ENCODE data around the gene PLEKHB1. TPM values are rescaled to one million over a fixed set of nuclear protein-coding genes. Genes with fewer than 3 reads are reported as not detected.

Gene PLEKHB1
- total RNA-seq, 1 experiment from 2014 or later, result 6.6 TPM

- no peaks in the 10 kb centered on the region for H3K4me1 ChIP-seq (ENCODE audit: control insufficient read depth, insufficient read depth, low read length)
- TF ChIP-seq TCF7L2 (IDR thresholded peaks at IDR 0.05; ENCODE audit: low read depth, low read length) (no peak), SIN3A (IDR thresholded peaks at IDR 0.05; ENCODE audit: borderline replicate concordance, insufficient read depth, low read depth, low read length) (no peak)
- intact Hi-C loops (cut with micrococcal nuclease; ENCODE audit: unreplicated experiment) (no loop called here), in situ Hi-C loops (cut with HindIII; ENCODE audit: low pct_unique_long_range_greater_than_20kb, low sequenced_read_pairs) (no loop called here)
- POLR2A ChIA-PET, result interaction anchor here (0.6 to 0.7 kb wide), 2 partner anchors 32 to 134 kb away, joined by 5 to 6 read pairs; no protein-coding TSS in a partner anchor
- DNase-seq (ENCODE audit: low read depth, low spot score) (no peak), ATAC-seq (no peak)
- no peak overlapping the region for H3K27ac ChIP-seq (ENCODE audit: low read length)
- no peaks in the 10 kb centered on the region for H3K27me3 ChIP-seq (ENCODE audit: control insufficient read depth, insufficient read depth, low read length)
- no TSS peak for BruUV-seq (replicated peaks)
- H3K4me3 ChIP-seq (ENCODE audit: low read depth in 2 of 2, low read length in 2 of 2), result no peak overlapping the region
- H3K36me3 ChIP-seq (ENCODE audit: control insufficient read depth, insufficient read depth, low read length), result no peaks in the 10 kb centered on the region
- CTCF ChIA-PET, result no interaction called here
- H3K9me3 ChIP-seq (ENCODE audit: control insufficient read depth, insufficient read depth, low read depth, low read length), result no peaks in the 10 kb centered on the region
These were observed 33.7 kb upstream of the PLEKHB1 start for GRCh38 chr11:73612601-73613140.

- H3K4me3 ChIP-seq (ENCODE audit: low read depth in 2 of 2, low read length in 2 of 2), result no peak overlapping the region
- H3K36me3 ChIP-seq (ENCODE audit: control insufficient read depth, insufficient read depth, low read length), result no peaks in the 10 kb centered on the region
- BruUV-seq (replicated peaks), result no TSS peak
- H3K27me3 ChIP-seq (ENCODE audit: control insufficient read depth, insufficient read depth, low read length), result no peaks in the 10 kb centered on the region
- no peaks in the 10 kb centered on the region for H3K4me1 ChIP-seq (ENCODE audit: control insufficient read depth, insufficient read depth, low read length)
- no peaks in the 10 kb centered on the region for H3K9me3 ChIP-seq (ENCODE audit: control insufficient read depth, insufficient read depth, low read depth, low read length)
- no peak for ATAC-seq
- TF ChIP-seq CTCF (IDR thresholded peaks at IDR 0.05), result no peak
- TF ChIP-seq REST (IDR thresholded peaks at IDR 0.05; ENCODE audit: insufficient read depth in 1 of 2, low read depth in 2 of 2, low read length in 1 of 2), result no peak
- TF ChIP-seq SIN3A (IDR thresholded peaks at IDR 0.05; ENCODE audit: borderline replicate concordance, insufficient read depth, low read depth, low read length), result no peak
- TF ChIP-seq TCF7L2 (IDR thresholded peaks at IDR 0.05; ENCODE audit: low read depth, low read length), result no peak
- no peak for TF ChIP-seq POLR2AphosphoS5 (IDR thresholded peaks at IDR 0.05; ENCODE audit: low read depth, low read length)
- no peak for DNase-seq (ENCODE audit: low read depth, low spot score)
- intact Hi-C loops (cut with micrococcal nuclease; ENCODE audit: unreplicated experiment) (no loop called here), in situ Hi-C loops (cut with HindIII; ENCODE audit: low pct_unique_long_range_greater_than_20kb, low sequenced_read_pairs) (no loop called here)
- ChIA-PET CTCF (no interaction called here), POLR2A (interaction anchor here (0.7 kb wide), 1 partner anchor 19 kb away, joined by 3 read pairs; no protein-coding TSS in a partner anchor)
- H3K27ac ChIP-seq (ENCODE audit: low read length), result no peak overlapping the region
These were observed 31.8 kb upstream of the PLEKHB1 start for GRCh38 chr11:73614591-73614990.

- CTCF ChIA-PET, result interaction anchor here (0.6 to 1.4 kb wide), 3 partner anchors 38 to 162 kb away, joined by 4 to 10 read pairs (median 5); no protein-coding TSS in a partner anchor
- BruUV-seq (replicated peaks), result no TSS peak
- no peaks in the 10 kb centered on the region for H3K9me3 ChIP-seq (ENCODE audit: control insufficient read depth, insufficient read depth, low read depth, low read length)
- no peak overlapping the region for H3K4me3 ChIP-seq (ENCODE audit: low read depth in 2 of 2, low read length in 2 of 2)
- no peak overlapping the region for H3K27ac ChIP-seq (ENCODE audit: low read length)
- H3K4me1 ChIP-seq (ENCODE audit: control insufficient read depth, insufficient read depth, low read length), result no peaks in the 10 kb centered on the region
- in situ Hi-C loops (cut with HindIII; ENCODE audit: low pct_unique_long_range_greater_than_20kb, low sequenced_read_pairs) (no loop called here), intact Hi-C loops (cut with micrococcal nuclease; ENCODE audit: unreplicated experiment) (loop anchor here (2.0 kb wide), 1 partner anchor 16 kb away; no protein-coding TSS in a partner anchor)
- H3K36me3 ChIP-seq (ENCODE audit: control insufficient read depth, insufficient read depth, low read length), result no peaks in the 10 kb centered on the region
- ATAC-seq, result no peak
- TF ChIP-seq REST (IDR thresholded peaks at IDR 0.05; ENCODE audit: insufficient read depth in 1 of 2, low read depth in 2 of 2, low read length in 1 of 2) (no peak), TCF7L2 (IDR thresholded peaks at IDR 0.05; ENCODE audit: low read depth, low read length) (no peak), POLR2AphosphoS5 (IDR thresholded peaks at IDR 0.05; ENCODE audit: low read depth, low read length) (no peak), SIN3A (IDR thresholded peaks at IDR 0.05; ENCODE audit: borderline replicate concordance, insufficient read depth, low read depth, low read length) (no peak)
- H3K27me3 ChIP-seq (ENCODE audit: control insufficient read depth, insufficient read depth, low read length), result peaks cover 10% of the 10 kb centered on the region
- POLR2A ChIA-PET, result no interaction called here
- no peak for DNase-seq (ENCODE audit: low read depth, low spot score)
These were observed 23.3 kb upstream of the PLEKHB1 start for GRCh38 chr11:73622926-73623593.
